DND-41 (cell line): ENCODE results near the gene NAV1.

ENCODE experiments used
- CTCF ChIP-seq: IDR thresholded peaks from 2 replicates; pipeline ENCODE4 v1.5.1; 2012; ENCODE audit warnings: borderline replicate concordance, low read length, moderate library complexity, mild to moderate bottlenecking; ENCODE audit not compliant: poor library complexity, severe bottlenecking; ENCODE audit errors: extremely low read depth
- EZH2 ChIP-seq: IDR thresholded peaks from 3 replicates; pipeline ENCODE4 v1.6.1; 2012; ENCODE audit warnings: borderline replicate concordance, low read depth, mild to moderate bottlenecking, moderate library complexity, low read length, inconsistent platforms; ENCODE audit not compliant: severe bottlenecking

- no peak for TF ChIP-seq CTCF
- TF ChIP-seq EZH2, result no peak
Measured at GRCh38 chr1:201543871-201544642, 5.1 kb downstream of the NAV1 start.
